Measurements from ENCODE around the gene LRRC45. TPM values are rescaled to one million over a fixed set of nuclear protein-coding genes. Genes with fewer than 3 reads are reported as not detected.

LRRC45 gene
- polyA plus RNA-seq, 2 donors: 10.6 to 17.2 TPM

- Histone ChIP-seq H3K27ac (ENCODE audit: low read depth in 2 of 2, low read length in 1 of 2) (no peak overlapping the region), H3K4me3 (ENCODE audit: low read depth in 1 of 2, low read length in 2 of 2) (no peak overlapping the region), H3K27me3 (ENCODE audit: control insufficient read depth in 1 of 2, insufficient read depth in 2 of 2, low read length in 2 of 2) (no peaks in the 10 kb centered on the region), H3K4me1 (ENCODE audit: control insufficient read depth in 2 of 2, insufficient read depth in 2 of 2, low read length in 1 of 2) (peaks cover 6 to 29% of the 10 kb centered on the region in 2 donors), H3K9me3 (ENCODE audit: control insufficient read depth in 2 of 2, insufficient read depth in 1 of 2, low read depth in 1 of 2, low read length in 1 of 2) (no peaks in the 10 kb centered on the region), H3K36me3 (ENCODE audit: control insufficient read depth in 2 of 2, insufficient read depth in 2 of 2, low read length in 1 of 2) (no peaks in the 10 kb centered on the region)
- WGBS, 2 donors: 61 to 63% methylated on average over 19 of the region's 19 CpGs
These were observed 4.7 kb upstream of the LRRC45 start for GRCh38 chr17:82018152-82018988.

DNA sequence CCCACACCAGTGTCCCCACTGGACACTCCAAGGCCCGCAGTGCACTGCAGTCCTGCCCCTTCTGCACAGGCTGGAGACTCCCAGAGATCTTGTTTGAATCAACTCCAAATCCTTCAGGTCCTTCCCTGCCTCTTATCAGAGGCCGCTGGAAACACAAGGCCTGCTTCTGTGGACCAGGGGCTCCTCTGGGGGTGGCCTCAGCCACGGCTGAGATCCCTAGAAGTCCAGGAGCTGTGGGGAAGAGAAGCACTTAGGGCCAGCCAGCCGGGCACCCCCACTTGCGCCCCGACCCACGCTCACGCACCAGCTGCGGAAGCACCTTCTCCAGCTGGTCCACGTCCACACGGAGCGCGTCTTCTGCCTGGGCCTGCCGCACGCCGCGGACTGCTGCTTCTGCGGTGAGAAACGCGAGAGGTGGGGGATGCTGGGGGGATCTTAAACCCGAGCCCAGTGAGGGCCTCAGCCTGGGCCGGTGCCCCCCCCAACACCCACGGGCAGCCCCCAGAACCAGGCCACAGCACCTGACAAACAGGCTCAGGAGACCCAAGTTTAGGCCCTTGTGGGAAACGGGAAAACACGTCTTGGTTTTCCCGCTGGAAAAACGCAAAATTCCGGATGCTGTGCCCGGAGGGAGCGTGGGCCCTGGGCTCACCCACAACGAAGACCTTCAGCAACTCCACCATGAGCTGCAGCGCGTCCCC lies 4.0 kb upstream of the LRRC45 start:
- H3K9me3 ChIP-seq (ENCODE audit: control insufficient read depth in 2 of 2, insufficient read depth in 1 of 2, low read depth in 1 of 2, low read length in 1 of 2): no peaks in the 10 kb centered on the region
- no peaks in the 10 kb centered on the region for H3K27me3 ChIP-seq (ENCODE audit: control insufficient read depth in 1 of 2, insufficient read depth in 2 of 2, low read length in 2 of 2)
- WGBS, 2 donors: 88 to 91% methylated on average over 33 of the region's 33 CpGs
- H3K36me3 ChIP-seq (ENCODE audit: control insufficient read depth in 2 of 2, insufficient read depth in 2 of 2, low read length in 1 of 2): no peaks in the 10 kb centered on the region
- no peak overlapping the region for H3K27ac ChIP-seq (ENCODE audit: low read depth in 2 of 2, low read length in 1 of 2)
- H3K4me3 ChIP-seq (ENCODE audit: low read depth in 1 of 2, low read length in 2 of 2): no peak overlapping the region
- peaks cover 6 to 29% of the 10 kb centered on the region in 2 donors for H3K4me1 ChIP-seq (ENCODE audit: control insufficient read depth in 2 of 2, insufficient read depth in 2 of 2, low read length in 1 of 2)

GRCh38 chr17:82019690-82020571 lies 3.2 kb upstream of the LRRC45 start:
- Histone ChIP-seq H3K9me3 (ENCODE audit: control insufficient read depth in 2 of 2, insufficient read depth in 1 of 2, low read depth in 1 of 2, low read length in 1 of 2) (no peaks in the 10 kb centered on the region), H3K27me3 (ENCODE audit: control insufficient read depth in 1 of 2, insufficient read depth in 2 of 2, low read length in 2 of 2) (no peaks in the 10 kb centered on the region), H3K4me3 (ENCODE audit: low read depth in 1 of 2, low read length in 2 of 2) (no peak overlapping the region), H3K36me3 (ENCODE audit: control insufficient read depth in 2 of 2, insufficient read depth in 2 of 2, low read length in 1 of 2) (no peaks in the 10 kb centered on the region), H3K4me1 (ENCODE audit: control insufficient read depth in 2 of 2, insufficient read depth in 2 of 2, low read length in 1 of 2) (peaks cover 2 to 24% of the 10 kb centered on the region in 2 donors), H3K27ac (ENCODE audit: low read depth in 2 of 2, low read length in 1 of 2) (no peak overlapping the region)
- WGBS, 2 donors: 60 to 65% methylated on average over 32 to 34 of the region's 34 CpGs

DNA sequence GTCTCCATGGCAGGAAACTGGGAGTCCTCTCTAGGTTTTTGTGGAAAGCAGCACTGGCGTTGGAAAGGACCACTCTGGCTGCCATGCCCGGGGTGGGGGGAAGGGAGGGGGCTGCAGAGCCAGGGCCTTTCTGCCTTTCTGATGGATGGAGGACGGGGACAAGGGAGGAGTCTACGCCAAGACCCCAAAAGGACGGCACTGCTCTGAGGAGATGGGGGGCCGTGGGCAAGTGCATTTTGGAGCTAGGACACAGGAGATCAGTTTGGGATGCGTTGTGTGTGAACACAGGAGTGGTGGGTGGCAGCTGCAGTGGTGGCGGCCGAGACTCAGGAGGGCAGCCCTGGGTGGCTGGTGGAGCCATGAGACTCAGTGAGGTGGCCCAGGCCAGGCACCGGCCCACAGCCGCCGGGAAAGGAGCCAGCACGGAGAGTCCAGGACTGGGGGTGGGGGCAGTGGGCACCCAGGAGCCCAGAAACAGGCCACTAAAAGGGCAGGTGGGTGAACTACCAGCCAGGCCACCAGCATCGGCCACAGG lies 2.5 kb upstream of the LRRC45 start:
- H3K27ac ChIP-seq (ENCODE audit: low read depth in 2 of 2, low read length in 1 of 2): no peak overlapping the region
- no peaks in the 10 kb centered on the region for H3K27me3 ChIP-seq (ENCODE audit: control insufficient read depth in 1 of 2, insufficient read depth in 2 of 2, low read length in 2 of 2)
- 74 to 77% methylated on average over 14 of the region's 14 CpGs for WGBS, 2 donors
- peaks cover 0 to under 1% of the 10 kb centered on the region in 2 donors for H3K36me3 ChIP-seq (ENCODE audit: control insufficient read depth in 2 of 2, insufficient read depth in 2 of 2, low read length in 1 of 2)
- peaks cover 2 to 23% of the 10 kb centered on the region in 2 donors for H3K4me1 ChIP-seq (ENCODE audit: control insufficient read depth in 2 of 2, insufficient read depth in 2 of 2, low read length in 1 of 2)
- no peaks in the 10 kb centered on the region for H3K9me3 ChIP-seq (ENCODE audit: control insufficient read depth in 2 of 2, insufficient read depth in 1 of 2, low read depth in 1 of 2, low read length in 1 of 2)
- H3K4me3 ChIP-seq (ENCODE audit: low read depth in 1 of 2, low read length in 2 of 2): no peak overlapping the region

DNA sequence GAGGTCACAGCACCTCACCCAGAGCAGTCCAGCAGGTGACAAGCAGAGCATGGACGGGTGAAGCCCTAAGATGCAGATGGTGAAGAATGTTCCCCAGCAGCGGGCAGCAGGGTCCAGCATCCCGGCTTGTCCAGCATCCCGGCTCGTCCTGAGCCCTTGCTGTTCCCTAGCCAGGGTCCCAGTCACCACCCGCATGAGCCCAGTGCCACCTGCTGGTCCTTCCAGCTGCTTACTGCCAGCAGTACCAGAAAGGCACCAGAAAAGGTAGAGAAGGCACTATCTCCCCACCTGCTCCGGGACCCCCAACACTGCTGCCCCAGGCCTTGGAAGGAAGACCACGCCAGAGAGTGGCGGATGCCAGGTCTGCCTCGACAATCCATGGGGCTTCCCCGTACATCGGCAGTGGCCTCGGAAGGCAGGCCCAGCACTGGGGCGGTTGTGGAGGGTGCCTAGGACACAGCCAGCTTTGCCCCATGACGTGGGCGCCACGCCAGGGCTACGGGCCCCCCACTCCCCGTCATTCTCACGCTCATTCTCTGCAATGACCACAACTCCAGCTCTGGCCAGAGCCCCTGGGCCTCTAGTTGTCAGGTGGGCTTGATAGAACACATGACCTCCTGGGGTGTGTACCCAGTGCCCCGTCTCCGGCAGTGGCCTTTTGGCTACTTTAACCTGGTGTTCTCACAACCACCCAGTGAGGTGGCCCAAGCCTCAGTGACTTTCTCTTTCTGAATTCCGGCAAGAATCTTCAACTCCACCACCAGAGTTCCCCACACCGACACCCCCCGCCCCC lies 1.8 kb upstream of the LRRC45 start:
- Histone ChIP-seq H3K27me3 (ENCODE audit: control insufficient read depth in 1 of 2, insufficient read depth in 2 of 2, low read length in 2 of 2) (no peaks in the 10 kb centered on the region), H3K27ac (ENCODE audit: low read depth in 2 of 2, low read length in 1 of 2) (peak overlapping the region; percentile 32 to 78), H3K36me3 (ENCODE audit: control insufficient read depth in 2 of 2, insufficient read depth in 2 of 2, low read length in 1 of 2) (peaks cover 0 to 5% of the 10 kb centered on the region in 2 donors), H3K4me3 (ENCODE audit: low read depth in 1 of 2, low read length in 2 of 2) (peak overlapping the region; percentile 82 to 93), H3K4me1 (ENCODE audit: control insufficient read depth in 2 of 2, insufficient read depth in 2 of 2, low read length in 1 of 2) (peaks cover 2 to 23% of the 10 kb centered on the region in 2 donors), H3K9me3 (ENCODE audit: control insufficient read depth in 2 of 2, insufficient read depth in 1 of 2, low read depth in 1 of 2, low read length in 1 of 2) (no peaks in the 10 kb centered on the region)
- WGBS, 2 donors: 23 to 26% methylated on average over 24 to 25 of the region's 25 CpGs

DNA sequence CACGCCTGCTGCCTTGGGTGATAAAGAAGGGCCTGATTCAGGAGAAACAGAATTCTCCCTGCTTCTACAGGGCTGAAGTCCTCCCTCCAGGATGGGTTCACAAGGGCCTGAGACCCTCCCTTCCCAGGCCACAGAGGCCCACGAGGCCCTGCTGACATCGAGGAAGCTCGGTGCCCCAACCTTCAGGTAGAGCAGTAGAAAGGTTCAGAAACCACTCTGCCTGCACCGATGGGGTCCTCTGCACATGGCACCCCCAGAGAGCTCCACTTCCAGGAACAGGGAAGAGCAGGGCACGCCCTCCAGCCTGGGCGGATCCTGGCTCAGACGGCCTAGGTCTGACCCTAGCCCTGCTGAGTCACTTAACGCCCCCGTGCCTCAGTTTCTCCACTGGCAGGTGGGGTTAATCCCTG lies 1.2 kb upstream of the LRRC45 start:
- peaks cover 0 to 8% of the 10 kb centered on the region in 2 donors for H3K36me3 ChIP-seq (ENCODE audit: control insufficient read depth in 2 of 2, insufficient read depth in 2 of 2, low read length in 1 of 2)
- no peaks in the 10 kb centered on the region for H3K9me3 ChIP-seq (ENCODE audit: control insufficient read depth in 2 of 2, insufficient read depth in 1 of 2, low read depth in 1 of 2, low read length in 1 of 2)
- peaks cover 2 to 23% of the 10 kb centered on the region in 2 donors for H3K4me1 ChIP-seq (ENCODE audit: control insufficient read depth in 2 of 2, insufficient read depth in 2 of 2, low read length in 1 of 2)
- no peaks in the 10 kb centered on the region for H3K27me3 ChIP-seq (ENCODE audit: control insufficient read depth in 1 of 2, insufficient read depth in 2 of 2, low read length in 2 of 2)
- peak overlapping the region; percentile 82 to 93 for H3K4me3 ChIP-seq (ENCODE audit: low read depth in 1 of 2, low read length in 2 of 2)
- WGBS, 2 donors: 4 to 7% methylated on average over 10 of the region's 10 CpGs
- H3K27ac ChIP-seq (ENCODE audit: low read depth in 2 of 2, low read length in 1 of 2): peak overlapping the region; percentile 32 to 78

DNA sequence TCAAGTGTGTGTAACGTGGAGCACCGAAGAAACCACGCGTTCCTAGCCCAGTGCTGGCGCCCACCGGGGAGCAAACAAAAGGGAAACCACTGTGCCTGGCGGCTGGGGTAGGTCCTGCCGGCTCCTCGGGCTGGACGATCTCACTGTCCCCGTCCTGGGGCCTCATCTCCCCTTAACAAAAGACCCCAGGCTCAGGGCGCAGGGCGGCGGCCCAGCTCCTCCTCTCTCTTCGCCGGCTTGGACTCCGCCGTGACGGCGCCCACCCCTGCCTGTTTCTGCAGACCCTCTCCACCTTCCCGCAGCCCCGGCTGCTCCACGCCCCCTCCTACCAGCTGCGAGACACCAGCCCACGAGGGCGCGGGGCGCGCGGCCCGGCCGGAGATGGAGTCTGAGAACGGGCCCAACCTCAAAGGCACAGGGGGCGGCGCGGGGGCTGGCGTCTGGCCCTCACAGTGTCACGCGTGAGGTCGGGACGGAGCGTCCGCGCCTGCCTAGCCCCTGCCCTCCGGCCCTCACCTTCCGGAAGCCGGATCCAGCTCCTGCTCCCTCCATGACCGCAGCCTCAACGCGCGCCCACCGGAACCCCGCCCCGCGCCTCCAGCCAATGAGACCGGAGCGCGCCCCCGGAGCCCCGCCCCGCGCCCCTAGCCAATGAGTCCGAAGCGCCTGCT lies 660 bp upstream of the LRRC45 start, which contains the start of gene CENPX:
Gene CENPX (minus strand): TSS at position 569 of the 671 bp plus-strand sequence. CDS start 17 bp downstream, at position 552.
- Histone ChIP-seq H3K9me3 (ENCODE audit: control insufficient read depth in 2 of 2, insufficient read depth in 1 of 2, low read depth in 1 of 2, low read length in 1 of 2) (no peaks in the 10 kb centered on the region), H3K4me1 (ENCODE audit: control insufficient read depth in 2 of 2, insufficient read depth in 2 of 2, low read length in 1 of 2) (peaks cover 2 to 23% of the 10 kb centered on the region in 2 donors), H3K27me3 (ENCODE audit: control insufficient read depth in 1 of 2, insufficient read depth in 2 of 2, low read length in 2 of 2) (no peaks in the 10 kb centered on the region), H3K36me3 (ENCODE audit: control insufficient read depth in 2 of 2, insufficient read depth in 2 of 2, low read length in 1 of 2) (peaks cover 0 to 8% of the 10 kb centered on the region in 2 donors), H3K4me3 (ENCODE audit: low read depth in 1 of 2, low read length in 2 of 2) (peak within 1 kb of the TSS; percentile 82 to 93), H3K27ac (ENCODE audit: low read depth in 2 of 2, low read length in 1 of 2) (peak within 1 kb of the TSS; percentile 68 to 78)
- 1% methylated on average over 51 to 64 of the region's 64 CpGs for WGBS, 2 donors

DNA sequence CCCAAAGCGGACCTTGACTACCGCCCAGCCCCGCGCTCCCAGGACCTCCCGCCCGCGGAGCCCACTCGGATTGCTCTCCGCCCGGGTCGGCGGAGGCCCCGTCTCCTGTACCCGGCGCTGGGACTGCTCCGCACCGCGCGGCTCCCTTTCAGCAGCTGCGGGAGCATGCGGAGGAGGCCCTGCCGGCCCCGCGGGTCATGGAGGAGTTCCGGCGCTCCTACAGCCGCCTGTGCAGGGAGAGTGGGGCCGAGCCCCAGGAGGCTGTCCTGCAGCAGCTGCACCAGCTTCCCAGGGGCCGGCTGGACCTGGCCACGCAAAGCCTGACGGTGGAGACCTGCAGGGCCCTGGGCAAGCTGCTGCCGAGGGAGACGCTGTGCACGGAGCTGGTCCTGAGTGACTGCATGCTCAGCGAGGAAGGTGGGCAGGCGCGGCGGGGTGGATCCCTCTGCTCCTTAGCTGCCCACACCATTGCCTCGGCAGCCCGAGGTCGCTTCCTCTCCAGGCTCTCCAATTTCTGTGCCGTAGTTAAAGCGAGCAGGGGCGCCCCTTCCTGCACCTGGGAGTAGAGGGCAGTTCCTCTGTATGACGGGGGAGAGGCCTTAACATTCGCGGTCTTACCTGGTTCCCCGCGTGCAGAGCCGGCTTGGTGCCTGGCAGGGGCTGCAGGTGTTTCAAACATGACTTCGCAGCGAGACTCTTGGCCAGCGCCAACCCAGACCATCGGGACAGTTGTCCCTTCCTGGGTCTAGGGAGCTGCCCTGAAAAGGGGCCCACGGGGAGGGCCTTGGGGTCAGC lies 539 bp downstream of the LRRC45 start:
- no peaks in the 10 kb centered on the region for H3K9me3 ChIP-seq (ENCODE audit: control insufficient read depth in 2 of 2, insufficient read depth in 1 of 2, low read depth in 1 of 2, low read length in 1 of 2)
- peaks cover 2 to 23% of the 10 kb centered on the region in 2 donors for H3K4me1 ChIP-seq (ENCODE audit: control insufficient read depth in 2 of 2, insufficient read depth in 2 of 2, low read length in 1 of 2)
- no peaks in the 10 kb centered on the region for H3K27me3 ChIP-seq (ENCODE audit: control insufficient read depth in 1 of 2, insufficient read depth in 2 of 2, low read length in 2 of 2)
- WGBS, 2 donors: 5 to 7% methylated on average over 38 to 55 of the region's 55 CpGs
- H3K36me3 ChIP-seq (ENCODE audit: control insufficient read depth in 2 of 2, insufficient read depth in 2 of 2, low read length in 1 of 2): peaks cover 0 to 8% of the 10 kb centered on the region in 2 donors
- peak overlapping the region; percentile 58 to 76 for H3K4me3 ChIP-seq (ENCODE audit: low read depth in 1 of 2, low read length in 2 of 2)
- no peak overlapping the region for H3K27ac ChIP-seq (ENCODE audit: low read depth in 2 of 2, low read length in 1 of 2)

Data from esophagus (tissue), 2 donors.